ENCODE measurements around the gene GDI1. TPM values are rescaled to one million over a fixed set of nuclear protein-coding genes. Genes with fewer than 3 reads are reported as not detected.

GDI1 gene
- 88.0 to 102 TPM (median 92.6 TPM) in 5 replicates for total RNA-seq (2022; extraction: Qiagen RNA extraction; ENCODE audit: low read depth)

DNA sequence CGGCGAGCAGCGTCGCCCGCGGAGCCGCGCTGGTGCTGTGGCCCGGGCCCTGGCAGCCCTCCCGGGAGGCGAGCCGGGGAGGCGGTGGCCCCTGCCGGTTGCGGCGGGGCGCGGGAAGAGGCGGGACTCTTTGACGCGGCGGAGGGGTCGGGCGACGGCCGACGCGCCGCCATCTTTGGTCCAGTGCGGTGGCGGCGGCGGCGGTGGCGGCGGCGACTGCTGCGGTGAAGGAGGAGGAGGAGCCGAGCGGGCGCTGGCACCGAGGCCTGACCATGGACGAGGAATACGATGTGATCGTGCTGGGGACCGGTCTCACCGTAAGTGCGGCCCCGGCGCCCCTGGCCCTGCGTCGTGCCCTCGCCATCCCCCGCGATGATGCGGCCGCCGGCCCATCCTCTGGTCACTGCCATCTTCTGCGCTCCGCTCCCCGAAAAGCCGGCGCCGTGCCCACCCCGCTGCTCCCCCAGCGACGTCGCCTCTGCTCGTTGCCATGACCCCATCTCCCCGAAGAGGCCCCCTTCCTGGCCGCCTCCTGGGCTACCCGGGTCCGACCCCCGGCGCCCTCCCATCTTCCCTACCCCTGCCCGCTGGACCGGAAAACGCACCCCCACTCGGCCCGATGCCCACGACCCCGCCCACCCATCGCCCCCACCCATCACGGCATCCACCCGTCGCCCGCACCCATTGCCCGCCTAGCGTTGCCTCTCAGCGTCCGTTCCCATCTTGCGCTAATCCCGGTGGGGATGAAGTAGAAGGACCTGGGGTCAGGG, at the start of gene GDI1:
Gene GDI1, plus strand, starts transcription at position 172 of the 770 bp plus-strand sequence. Its CDS starts 101 bp downstream, at position 273.

DNA sequence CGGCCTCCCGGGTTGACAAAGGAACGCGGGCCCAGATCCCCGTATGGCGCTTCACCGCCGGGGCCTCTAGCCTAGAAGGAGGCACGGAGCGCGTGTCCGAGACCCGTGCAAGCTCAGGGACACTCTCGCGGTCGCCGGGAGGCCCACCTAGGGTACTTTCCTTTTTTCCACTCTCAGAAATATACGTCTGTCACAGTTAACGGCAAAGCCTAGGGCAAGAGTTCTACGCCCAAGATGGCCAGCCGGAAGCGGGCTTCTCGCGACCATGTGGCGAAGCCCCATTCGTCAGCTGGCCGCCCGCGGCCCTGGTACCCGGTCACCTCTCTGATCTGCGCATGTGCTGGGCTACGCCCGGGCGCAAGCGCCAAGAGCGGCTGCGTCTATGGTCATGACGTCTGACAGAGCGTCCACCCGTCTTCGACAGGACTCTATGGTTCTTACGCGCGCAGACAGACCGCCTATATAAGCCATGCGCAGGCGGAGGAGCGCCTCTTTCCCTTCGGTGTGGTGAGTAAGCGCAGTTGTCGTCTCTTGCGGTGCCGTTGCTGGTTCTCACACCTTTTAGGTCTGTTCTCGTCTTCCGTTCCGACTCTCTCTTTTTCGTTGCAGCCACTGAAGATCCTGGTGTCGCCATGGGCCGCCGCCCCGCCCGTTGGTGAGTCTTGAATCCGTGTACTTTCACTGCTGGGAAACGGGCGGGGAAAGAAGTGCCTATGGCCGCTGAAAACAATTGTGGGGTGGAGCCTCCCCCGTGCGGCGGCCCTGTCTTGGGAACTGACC, 38.9 kb upstream of the GDI1 start, which contains the start of gene RPL10:
Gene RPL10, plus strand, starts transcription at position 490 of the 780 bp plus-strand sequence. Its CDS starts 143 bp downstream, at position 633.

DNA sequence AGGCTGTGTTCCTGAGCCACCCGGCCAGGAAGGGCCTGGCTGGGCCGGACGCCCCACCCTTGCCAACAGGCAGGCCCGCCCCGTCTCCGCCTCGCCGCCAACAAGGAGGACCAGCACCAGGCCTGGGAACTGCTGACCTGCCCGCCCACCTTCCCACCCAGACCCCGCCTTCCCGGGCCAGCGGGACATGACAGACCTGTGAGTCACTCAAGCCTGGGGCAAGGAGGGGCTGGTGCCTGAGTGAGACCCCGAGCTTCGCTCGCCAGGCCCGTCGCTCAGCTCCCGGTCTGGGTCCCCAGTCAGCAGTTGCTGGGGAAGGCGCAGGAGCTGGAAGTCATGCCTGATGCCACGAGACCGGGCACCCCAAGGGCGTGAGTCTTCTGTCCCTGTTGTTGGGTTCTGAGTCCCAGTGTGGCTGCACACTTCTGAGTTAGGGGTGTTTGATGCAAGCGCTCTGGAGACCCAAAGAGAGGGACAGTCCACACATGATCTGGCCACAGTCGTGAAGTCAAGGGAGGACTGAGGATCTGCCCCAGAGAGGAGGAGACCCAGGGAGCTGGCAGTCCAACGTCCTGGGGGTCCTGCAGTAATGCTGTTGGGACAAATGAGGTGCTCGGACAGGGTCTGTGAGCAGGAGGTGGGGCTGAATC, 27.6 kb upstream of the GDI1 start, which contains the start of gene DNASE1L1:
Gene DNASE1L1, minus strand, starts transcription at position 33 of the 650 bp plus-strand sequence. CDS start 3,686 bp downstream, outside the sequence.

DNA sequence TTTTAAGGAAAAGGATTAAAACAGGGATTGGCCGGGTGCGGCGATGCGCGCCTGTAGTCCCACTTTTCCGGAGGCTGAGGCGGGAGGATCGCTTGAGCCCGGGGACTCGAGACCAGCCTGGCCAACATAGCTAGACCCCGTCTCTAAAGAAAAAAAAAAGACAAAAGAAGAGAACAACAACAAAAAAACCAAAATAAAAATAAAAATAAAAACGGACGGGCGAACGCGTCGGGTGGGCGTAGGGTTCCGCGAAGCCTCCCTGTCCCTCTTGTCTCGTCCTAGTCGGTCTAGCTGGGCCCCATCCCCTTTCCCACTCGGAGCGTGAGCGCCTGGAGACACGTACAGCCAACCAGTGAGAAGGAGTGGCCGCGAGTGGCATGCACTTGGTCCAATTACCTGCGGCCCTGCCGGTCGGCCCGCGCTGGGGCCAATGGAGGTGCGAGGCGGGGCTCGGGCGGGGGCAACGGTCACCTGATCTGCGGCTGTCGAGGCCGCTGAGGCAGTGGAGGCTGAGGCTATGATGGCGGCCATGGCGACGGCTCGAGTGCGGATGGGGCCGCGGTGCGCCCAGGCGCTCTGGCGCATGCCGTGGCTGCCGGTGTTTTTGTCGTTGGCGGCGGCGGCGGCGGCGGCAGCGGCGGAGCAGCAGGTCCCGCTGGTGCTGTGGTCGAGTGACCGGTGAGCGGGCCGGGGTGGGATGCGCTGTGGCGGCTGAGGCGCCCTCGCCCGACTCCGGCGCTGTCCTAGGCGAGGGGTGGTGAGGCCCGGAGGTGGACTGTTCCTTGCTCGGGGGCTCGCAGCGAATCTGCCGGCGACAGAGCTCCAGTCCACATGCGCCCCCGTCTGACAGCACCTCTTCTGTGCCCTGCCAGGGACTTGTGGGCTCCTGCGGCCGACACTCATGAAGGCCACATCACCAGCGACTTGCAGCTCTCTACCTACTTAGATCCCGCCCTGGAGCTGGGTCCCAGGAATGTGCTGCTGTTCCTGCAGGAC, 8.5 kb upstream of the GDI1 start, which contains the start of gene ATP6AP1:
Gene ATP6AP1, plus strand, starts transcription at position 502 of the 996 bp plus-strand sequence. Its CDS starts 16 bp downstream, at position 518.

DNA sequence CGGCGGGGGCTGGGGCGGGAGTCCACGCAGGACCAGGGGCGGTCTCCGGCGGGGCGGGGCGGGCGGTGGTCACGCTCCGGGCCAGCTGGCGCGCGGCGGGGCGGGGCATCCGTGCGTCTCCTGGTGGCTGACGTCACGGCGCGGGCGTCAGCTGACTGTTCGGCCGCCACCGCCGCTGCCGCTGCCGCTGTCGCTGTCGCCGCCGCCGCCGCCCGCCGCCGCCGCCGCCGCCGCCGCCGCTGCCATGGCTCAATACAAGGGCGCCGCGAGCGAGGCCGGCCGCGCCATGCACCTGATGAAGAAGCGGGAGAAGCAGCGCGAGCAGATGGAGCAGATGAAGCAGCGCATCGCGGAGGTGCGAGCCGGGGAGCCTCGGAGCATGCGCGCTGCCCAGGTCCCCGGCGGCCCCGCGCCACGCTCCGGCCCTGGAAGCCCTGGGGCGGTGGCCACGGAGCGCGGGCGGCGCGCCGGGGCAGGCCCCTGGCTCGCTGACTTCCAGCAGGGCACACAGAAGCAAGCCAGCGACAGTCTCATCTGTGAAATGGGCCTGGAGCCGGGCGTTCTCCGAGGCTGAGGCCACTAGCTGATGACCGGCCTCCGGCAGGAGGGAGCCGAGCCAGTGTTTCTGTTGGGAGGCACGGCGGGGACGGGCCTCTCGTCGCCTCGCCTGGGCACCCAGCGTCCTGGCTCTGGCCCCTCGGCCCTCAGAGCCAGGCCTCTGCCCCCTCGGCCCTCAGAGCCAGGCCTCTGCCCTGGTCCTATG, 7.2 kb downstream of the GDI1 start, which contains the start of gene FAM50A:
Gene FAM50A, plus strand, starts transcription at position 150 of the 763 bp plus-strand sequence. Its CDS starts 95 bp downstream, at position 245.

DNA sequence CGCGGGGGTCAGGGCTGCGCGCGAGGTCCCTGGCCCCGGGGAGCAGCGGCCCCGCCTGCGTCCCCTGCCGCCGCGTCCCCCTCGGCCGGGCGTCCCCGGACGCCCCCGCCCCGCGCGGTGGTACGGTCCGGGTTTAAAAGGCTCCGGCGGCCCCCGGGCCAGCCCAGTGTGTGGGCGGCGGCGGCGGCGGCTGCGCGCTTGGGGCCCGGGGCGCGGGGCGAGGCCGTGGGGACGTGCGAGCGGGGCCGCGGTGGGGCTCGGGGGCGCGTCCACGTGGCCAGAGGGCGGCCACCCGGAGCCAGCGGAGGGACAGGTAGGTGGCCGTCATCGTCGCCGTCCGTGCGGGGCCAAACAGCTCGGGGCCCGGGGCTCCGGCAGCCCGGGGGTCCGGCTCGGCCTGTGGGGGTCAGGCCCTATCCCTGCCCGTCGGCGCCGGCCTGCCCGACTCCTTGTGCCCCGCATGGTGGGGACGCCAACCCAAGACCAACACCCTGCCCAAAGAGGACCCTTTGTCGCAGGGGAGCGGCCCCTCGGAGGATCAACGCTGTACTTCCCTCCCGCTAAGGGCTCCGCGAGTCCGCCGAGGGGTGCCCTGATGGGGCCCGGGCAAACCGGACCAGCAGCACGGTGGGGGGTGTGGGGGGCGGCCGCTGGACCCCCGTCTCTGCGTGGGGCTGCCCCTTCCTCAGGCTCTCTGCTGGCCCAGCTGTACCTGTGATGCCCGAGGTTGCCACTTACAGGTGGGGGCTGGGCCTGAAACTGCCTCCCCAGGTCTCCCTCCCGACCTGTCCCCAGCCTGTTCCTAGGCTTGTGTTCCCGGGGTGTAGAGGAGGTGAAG, 21.4 kb downstream of the GDI1 start, which contains the start of gene PLXNA3:
Gene PLXNA3, plus strand, starts transcription at position 166 of the 838 bp plus-strand sequence. CDS start 1,903 bp downstream, outside the sequence.

DNA sequence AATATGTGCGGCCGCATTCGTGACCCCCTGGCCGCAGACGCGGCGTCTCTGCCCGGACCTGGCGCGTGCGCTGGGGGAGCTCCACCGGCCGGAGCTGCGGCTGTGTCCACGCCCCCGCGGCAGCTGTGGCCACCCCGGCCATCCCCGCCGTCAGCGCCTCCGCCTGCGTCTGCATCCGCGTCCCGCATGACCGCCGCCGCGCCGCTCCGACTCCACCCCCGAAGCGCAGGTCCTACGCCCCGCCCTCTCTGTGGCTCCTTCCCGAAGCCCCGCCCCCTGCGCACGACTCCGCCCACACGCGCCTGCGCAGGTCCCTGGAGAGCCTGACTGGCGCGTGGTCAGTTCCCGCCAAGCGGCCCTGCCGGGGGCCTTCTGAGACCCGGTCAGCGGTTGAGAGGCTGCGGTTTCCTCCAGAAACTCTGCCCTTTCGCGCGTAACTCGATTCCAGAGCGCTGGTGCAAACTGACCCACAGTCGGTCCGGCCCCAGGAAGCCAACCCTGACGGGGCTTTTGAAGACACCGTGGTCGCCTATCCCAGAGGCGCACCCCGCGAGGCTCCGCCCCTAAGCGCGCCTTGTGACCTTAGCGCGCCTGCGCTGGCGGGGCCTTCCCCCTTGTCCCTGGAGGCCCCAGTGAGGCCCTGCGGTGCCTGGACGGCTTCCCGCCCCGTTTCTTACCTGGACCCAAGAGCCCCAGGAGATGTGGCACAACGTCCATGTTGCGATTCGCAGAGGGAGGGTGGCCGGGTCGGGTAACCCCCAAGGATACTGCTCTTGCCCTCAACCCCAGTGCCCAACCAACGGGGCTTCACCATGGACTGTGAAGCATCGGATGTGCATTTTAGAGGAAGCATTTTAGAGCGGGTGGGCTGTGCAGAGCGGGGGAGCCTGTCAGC, 42.0 kb downstream of the GDI1 start, which contains the start of gene LAGE3:
Gene LAGE3, minus strand, starts transcription at position 554 of the 895 bp plus-strand sequence. Its CDS starts 366 bp downstream, at position 188.

DNA sequence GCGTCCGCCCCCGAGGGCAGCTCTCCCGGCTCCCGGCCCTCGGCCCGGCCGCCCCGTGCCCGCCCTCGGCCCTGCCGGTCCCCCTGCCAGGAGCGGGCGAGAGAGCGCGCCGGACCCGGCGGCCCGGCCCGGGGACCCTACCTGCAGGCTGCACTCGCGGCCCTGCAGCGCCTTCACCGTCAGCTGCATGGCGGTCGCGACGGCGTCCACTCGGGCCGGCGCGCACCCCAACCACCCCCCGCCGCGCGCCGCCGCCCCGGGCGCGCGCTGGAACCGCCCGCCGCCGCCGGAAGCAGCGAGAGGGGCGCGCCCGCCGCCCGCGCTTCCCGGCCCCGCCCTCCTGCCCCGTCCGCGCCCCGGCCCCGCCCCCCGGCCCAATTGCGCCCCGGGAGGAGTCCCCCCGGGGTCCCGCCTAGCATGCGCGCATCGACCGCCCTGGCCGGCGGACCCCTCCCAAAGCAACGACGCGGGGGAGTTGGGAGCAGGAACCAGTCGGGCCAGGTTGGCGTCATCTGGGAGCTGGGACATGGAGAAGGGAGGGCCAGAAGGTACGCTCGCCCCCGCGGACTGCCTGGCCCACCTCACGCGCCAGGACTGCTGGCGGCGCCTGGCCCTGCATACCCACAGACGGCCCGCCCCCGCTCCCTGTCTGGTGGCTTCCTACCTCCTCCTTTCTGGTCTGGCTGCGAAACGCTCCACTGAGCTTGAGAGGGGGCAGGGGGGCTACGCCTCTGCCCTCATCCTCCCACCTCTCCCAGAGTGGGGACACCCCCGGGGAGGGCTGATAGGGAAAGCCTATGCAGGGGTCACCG, 49.6 kb downstream of the GDI1 start, which contains the start of gene UBL4A:
Gene UBL4A, minus strand, starts transcription at position 220 of the 812 bp plus-strand sequence. Its CDS starts 31 bp downstream, at position 189.

DNA sequence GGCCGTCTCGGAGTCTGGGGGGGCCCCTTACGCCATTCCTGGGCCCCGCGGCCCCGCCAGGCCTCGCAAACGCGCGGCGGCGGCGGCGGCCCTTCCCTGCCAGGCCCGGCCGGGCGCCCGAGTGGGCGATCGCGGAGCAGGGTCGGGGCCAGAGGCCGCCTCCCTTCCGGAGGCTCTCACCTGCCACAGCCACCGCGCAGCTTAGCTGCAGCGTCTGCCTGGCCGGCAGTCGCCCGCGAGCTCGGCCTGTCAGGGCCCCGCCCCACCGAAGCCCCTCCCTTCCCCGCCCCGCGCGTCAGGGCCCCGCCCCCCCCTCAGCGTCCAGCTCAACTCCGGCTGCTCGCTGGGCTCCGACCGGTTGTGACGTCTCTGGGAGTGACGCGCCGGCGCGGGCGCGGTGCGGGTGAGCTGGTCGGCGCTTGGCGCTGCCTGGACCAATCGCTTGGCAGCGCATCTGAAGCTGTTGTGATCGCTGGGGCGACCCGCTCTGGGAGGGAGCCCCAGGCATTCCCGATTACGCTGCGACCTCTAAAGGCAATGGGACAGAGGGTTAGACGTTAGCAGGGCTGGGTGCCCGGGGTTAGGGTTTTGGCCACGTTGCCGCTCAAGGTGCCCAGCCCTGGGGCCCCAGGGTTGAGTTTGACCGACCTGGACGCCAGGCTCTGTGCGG, 53.6 kb downstream of the GDI1 start, which contains the start of gene SLC10A3:
Gene SLC10A3, minus strand, starts transcription at position 216 of the 670 bp plus-strand sequence. CDS start 1,689 bp downstream, outside the sequence.

Other genes starting within 250 kb of the GDI1 start
- not detected in 5 replicates for gene OPN1MW2, start 217.4 kb upstream of the GDI1 start, total RNA-seq (2022; extraction: Qiagen RNA extraction; ENCODE audit: low read depth)
- not detected in 5 replicates for gene OPN1MW3, start 179.6 kb upstream of the GDI1 start, total RNA-seq (2022; extraction: Qiagen RNA extraction; ENCODE audit: low read depth)
- gene TEX28, start 142.0 kb upstream of the GDI1 start, total RNA-seq (2022; extraction: Qiagen RNA extraction; ENCODE audit: low read depth): not detected in 5 replicates
- gene TKTL1, start 141.4 kb upstream of the GDI1 start, total RNA-seq (2022; extraction: Qiagen RNA extraction; ENCODE audit: low read depth): not detected in 5 replicates
- gene FLNA, start 62.5 kb upstream of the GDI1 start, total RNA-seq (2022; extraction: Qiagen RNA extraction; ENCODE audit: low read depth): 1,374 to 1,670 TPM (median 1,583 TPM) in 5 replicates
- 127 to 170 TPM (median 155 TPM) in 5 replicates for gene EMD, start 57.9 kb upstream of the GDI1 start, total RNA-seq (2022; extraction: Qiagen RNA extraction; ENCODE audit: low read depth)
- gene RPL10, start 38.8 kb upstream of the GDI1 start, total RNA-seq (2022; extraction: Qiagen RNA extraction; ENCODE audit: low read depth): 5,191 to 5,756 TPM (median 5,342 TPM) in 5 replicates
- 20.6 to 30.0 TPM (median 26.9 TPM) in 5 replicates for gene DNASE1L1, start 27.9 kb upstream of the GDI1 start, total RNA-seq (2022; extraction: Qiagen RNA extraction; ENCODE audit: low read depth)
- gene TAFAZZIN, start 25.6 kb upstream of the GDI1 start, total RNA-seq (2022; extraction: Qiagen RNA extraction; ENCODE audit: low read depth): 29.0 to 38.9 TPM (median 33.3 TPM) in 5 replicates
- gene ATP6AP1, start 8.5 kb upstream of the GDI1 start, total RNA-seq (2022; extraction: Qiagen RNA extraction; ENCODE audit: low read depth): 72.3 to 108 TPM (median 104 TPM) in 5 replicates
- gene FAM50A, start 7.0 kb downstream of the GDI1 start, total RNA-seq (2022; extraction: Qiagen RNA extraction; ENCODE audit: low read depth): 89.4 to 122 TPM (median 110 TPM) in 5 replicates
- 8.6 to 15.9 TPM (median 10.8 TPM) in 5 replicates for gene PLXNA3, start 21.1 kb downstream of the GDI1 start, total RNA-seq (2022; extraction: Qiagen RNA extraction; ENCODE audit: low read depth)
- 48.7 to 73.2 TPM (median 69.0 TPM) in 5 replicates for gene LAGE3, start 42.1 kb downstream of the GDI1 start, total RNA-seq (2022; extraction: Qiagen RNA extraction; ENCODE audit: low read depth)
- gene UBL4A, start 49.5 kb downstream of the GDI1 start, total RNA-seq (2022; extraction: Qiagen RNA extraction; ENCODE audit: low read depth): 57.8 to 73.0 TPM (median 60.0 TPM) in 5 replicates
- 31.5 to 42.6 TPM (median 39.9 TPM) in 5 replicates for gene SLC10A3, start 53.5 kb downstream of the GDI1 start, total RNA-seq (2022; extraction: Qiagen RNA extraction; ENCODE audit: low read depth)
- 30.7 to 46.1 TPM (median 43.4 TPM) in 5 replicates for gene FAM3A, start 79.1 kb downstream of the GDI1 start, total RNA-seq (2022; extraction: Qiagen RNA extraction; ENCODE audit: low read depth)
- gene G6PD, start 109.7 kb downstream of the GDI1 start, total RNA-seq (2022; extraction: Qiagen RNA extraction; ENCODE audit: low read depth): 1,384 to 1,559 TPM (median 1,513 TPM) in 5 replicates
- 34.1 to 45.7 TPM (median 42.8 TPM) in 5 replicates for gene IKBKG, start 110.5 kb downstream of the GDI1 start, total RNA-seq (2022; extraction: Qiagen RNA extraction; ENCODE audit: low read depth)
- gene CTAG1A, start 148.0 kb downstream of the GDI1 start, total RNA-seq (2022; extraction: Qiagen RNA extraction; ENCODE audit: low read depth): not detected in 5 replicates
- gene CTAG1B, start 182.1 kb downstream of the GDI1 start, total RNA-seq (2022; extraction: Qiagen RNA extraction; ENCODE audit: low read depth): not detected in 5 replicates
- gene CTAG2, start 216.4 kb downstream of the GDI1 start, total RNA-seq (2022; extraction: Qiagen RNA extraction; ENCODE audit: low read depth): not detected in 5 replicates